PC-3 (cell line): ENCODE results near the gene RERG.

ENCODE experiments used
- CTCF ChIP-seq: fragments of 300-600 bp; sonication (generic); conservative IDR thresholded peaks from 2 replicates; pipeline ENCODE4 v1.5.1; 2017; ENCODE audit warnings: antibody characterized with exemption, low read depth, mild to moderate bottlenecking, low read length
- EZH2 ChIP-seq: fragments of 300-600 bp; sonication (generic); IDR thresholded peaks from one replicate; pipeline ENCODE4 v1.6.1; 2017; ENCODE audit warnings: antibody characterized with exemption, mild to moderate bottlenecking, low read length; ENCODE audit not compliant: unreplicated experiment

- TF ChIP-seq CTCF (no peak), EZH2 (no peak)
Observed at GRCh38 chr12:15116983-15117382, 104.2 kb downstream of the RERG start.
